Right lobe of liver (tissue), 6 donors: Measurements from ENCODE around the gene MX1. TPM values are rescaled to one million over a fixed set of nuclear protein-coding genes. Genes with fewer than 3 reads are reported as not detected.

Experiments
- ATAC-seq, 4 donors: fragments of 200-7000 bp; cut with Tn5 transposase; one replicate each; pipeline ENCODE4 v1.9.1; 2020; ENCODE audit warnings: mild to moderate bottlenecking in 4 of 4, moderate library complexity in 4 of 4
- DNase-seq, 3 donors: peaks; one replicate each; pipeline ENCODE4 v3.0.0-alpha.2; 2020
- H3K27ac ChIP-seq, 3 donors: fragments of 200-600 bp; one replicate each; pipeline ENCODE4 v1.8.0; 2022
- H3K27me3 ChIP-seq, 2 donors: fragments of 200-600 bp; one replicate each; pipeline ENCODE4 v1.8.0; 2022
- H3K36me3 ChIP-seq, 4 donors: fragments of 200-600 bp; sonication (generic) in 1 of 4; one replicate each; pipeline versions ENCODE4 v1.5.1 to v1.8.0; 2017 to 2022; ENCODE audit warnings: control low read depth in 1 of 4
- H3K4me1 ChIP-seq, 4 donors: fragments of 200-600 bp; sonication (generic) in 1 of 4; one replicate each; pipeline versions ENCODE4 v1.5.1 to v1.8.0; 2017 to 2022; ENCODE audit warnings: control low read depth in 1 of 4
- H3K4me3 ChIP-seq, 3 donors: fragments of 200-600 bp; one replicate each; pipeline ENCODE4 v1.8.0; 2022
- H3K9me3 ChIP-seq, 4 donors: fragments of 200-600 bp; sonication (generic) in 1 of 4; one replicate each; pipeline versions ENCODE4 v1.5.1 to v1.8.0; 2017 to 2022; ENCODE audit warnings: control low read depth in 1 of 4
- POLR2A ChIP-seq: fragments of 450-650 bp; IDR thresholded peaks from one replicate; pipeline ENCODE4 v1.6.1; 2017; ENCODE audit warnings: antibody characterized with exemption, mild to moderate bottlenecking
- WGBS: methylation state at CpG from one replicate; pipeline ENCODE4 v1.1.6; 2018; ENCODE audit warnings: low coverage, low lambda C conversion rate; ENCODE audit not compliant: insufficient coverage; ENCODE audit errors: missing lambda C conversion rate; 5-methylcytosine and 5-hydroxymethylcytosine counted together
- intact Hi-C, 2 donors: fragments of 100-400 bp; cut with DNase I; formaldehyde crosslinking; loops; one replicate each; pipeline versions ENCODE4 v1.11.2 to v1.14.1; 2022
- total RNA-seq, 6 experiments: library from RNA; depleted of rRNA in 2 of 6; stranded (reverse); fragments of >200 nt in 2 of 6; fragmentation: NEBNext Ultra II Directional in 3 of 6; extraction: Animal tissue kit (Norgen Biotek cat#: 25700) in 3 of 6; gene quantifications; one replicate each; pipeline versions ENCODE4 v1.1.0 to v1.2.4, GENCODE V29; 2016 to 2023
- TF ChIP-seq, protein P1 (sequence below), 4 donors: fragments of 200-600 bp in 3 of 4; fragments of 450-650 bp in 1 of 4; IDR thresholded peaks; one replicate each; pipeline versions ENCODE4 v1.5.1 to v1.8.0; 2016 to 2022; ENCODE audit warnings: antibody characterized with exemption in 4 of 4, mild to moderate bottlenecking in 2 of 4
- donor health status: DM: no; HTN: yes; CAD: no.
- donor health status: DM: no; HTN: no; CAD: no.
- donor health status: DM: no; HTN: no; CAD: no.
- donor health status: DM: no; HTN: yes; CAD: no.
- donor health status: DM: no; HTN: yes; CAD: no.

The MX1 gene
- total RNA-seq, 6 experiments from 2014 or later = 6.1 to 25.4 (median 10.5) TPM

DNA sequence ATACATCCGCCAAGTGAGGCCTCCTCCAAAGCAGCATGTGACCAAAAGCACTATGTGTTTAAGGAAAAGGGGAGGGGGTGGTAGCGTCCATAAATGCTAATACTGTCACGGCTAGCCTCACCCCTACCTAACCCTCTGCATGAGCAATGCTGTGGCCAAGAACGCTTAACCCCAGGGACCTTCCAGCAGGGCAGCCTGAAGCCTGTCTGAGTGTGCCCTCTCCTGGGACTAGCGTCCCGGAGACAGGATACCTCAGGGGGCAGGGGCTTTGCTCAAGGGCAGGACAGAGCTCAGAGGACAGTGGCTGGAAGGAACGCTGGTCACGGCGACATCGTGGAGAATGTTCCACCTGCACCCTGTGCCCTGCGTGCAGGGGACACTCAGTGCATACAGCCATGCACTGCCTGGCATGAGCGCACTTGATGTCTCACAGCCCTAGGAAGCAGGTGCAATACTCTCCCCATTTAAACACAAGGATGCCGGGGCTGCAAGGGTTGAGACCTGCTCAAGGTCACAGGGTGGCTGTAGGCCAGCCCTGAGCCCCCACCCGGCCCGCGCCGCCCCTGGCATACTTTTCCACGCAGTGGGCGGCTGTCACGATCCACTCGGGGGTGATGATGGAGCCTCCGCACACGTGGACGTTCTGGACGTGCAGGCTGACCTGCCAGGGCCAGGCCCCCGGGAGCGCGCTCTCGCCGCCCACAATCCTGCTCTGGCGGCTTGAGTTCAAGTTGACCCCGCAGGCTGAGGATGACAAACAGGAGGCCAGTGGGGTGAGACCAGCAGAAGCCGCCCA, 46.9 kb downstream of the MX1 start:
- no peak for ATAC-seq

DNA sequence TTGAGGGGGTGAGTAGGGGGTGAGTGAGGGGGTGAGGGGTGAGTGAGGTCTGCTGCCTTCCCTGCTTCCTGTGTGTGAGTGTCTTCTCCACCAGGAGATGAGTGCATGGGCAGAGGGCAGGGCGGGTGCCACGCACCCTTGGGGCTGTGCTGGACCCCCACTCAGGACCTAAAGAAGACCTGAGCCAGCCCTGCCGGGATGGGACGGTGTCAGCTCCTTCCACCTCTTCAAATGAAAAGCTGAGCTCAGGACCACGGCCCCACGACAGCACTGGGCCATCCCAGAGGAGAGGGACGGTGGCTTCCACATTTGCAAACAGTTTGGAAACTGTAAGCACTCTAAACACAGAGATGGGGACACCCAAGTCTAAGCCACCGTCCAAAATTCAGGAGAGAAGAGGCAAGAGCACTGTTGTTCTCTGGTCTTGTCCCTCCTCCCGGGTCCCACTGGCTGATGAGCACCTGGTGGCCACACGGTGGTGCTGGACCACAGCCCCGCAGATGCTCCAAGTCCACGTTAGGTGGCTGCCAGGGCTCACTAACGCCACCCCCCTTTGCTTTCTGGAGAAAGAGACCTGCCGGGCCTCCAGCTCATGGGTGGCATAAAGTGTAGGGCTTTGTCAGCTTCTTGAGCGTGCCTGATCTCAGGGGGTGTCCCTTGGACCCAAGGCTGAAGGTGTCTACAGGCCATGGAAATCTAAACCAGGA, 49.8 kb downstream of the MX1 start:
- H3K27me3 ChIP-seq = no peaks in the 10 kb centered on the region
- no peak for ATAC-seq
- no peak overlapping the region for H3K4me3 ChIP-seq
- TF ChIP-seq, protein P1, sequence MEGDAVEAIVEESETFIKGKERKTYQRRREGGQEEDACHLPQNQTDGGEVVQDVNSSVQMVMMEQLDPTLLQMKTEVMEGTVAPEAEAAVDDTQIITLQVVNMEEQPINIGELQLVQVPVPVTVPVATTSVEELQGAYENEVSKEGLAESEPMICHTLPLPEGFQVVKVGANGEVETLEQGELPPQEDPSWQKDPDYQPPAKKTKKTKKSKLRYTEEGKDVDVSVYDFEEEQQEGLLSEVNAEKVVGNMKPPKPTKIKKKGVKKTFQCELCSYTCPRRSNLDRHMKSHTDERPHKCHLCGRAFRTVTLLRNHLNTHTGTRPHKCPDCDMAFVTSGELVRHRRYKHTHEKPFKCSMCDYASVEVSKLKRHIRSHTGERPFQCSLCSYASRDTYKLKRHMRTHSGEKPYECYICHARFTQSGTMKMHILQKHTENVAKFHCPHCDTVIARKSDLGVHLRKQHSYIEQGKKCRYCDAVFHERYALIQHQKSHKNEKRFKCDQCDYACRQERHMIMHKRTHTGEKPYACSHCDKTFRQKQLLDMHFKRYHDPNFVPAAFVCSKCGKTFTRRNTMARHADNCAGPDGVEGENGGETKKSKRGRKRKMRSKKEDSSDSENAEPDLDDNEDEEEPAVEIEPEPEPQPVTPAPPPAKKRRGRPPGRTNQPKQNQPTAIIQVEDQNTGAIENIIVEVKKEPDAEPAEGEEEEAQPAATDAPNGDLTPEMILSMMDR (IDR thresholded peaks at IDR 0.05) = no peak
- no peak for TF ChIP-seq POLR2A
- 20% methylated on average over 2 of the region's 15 CpGs for WGBS
- peaks cover 0 to 29% (median 11%) of the 10 kb centered on the region in 4 donors for H3K4me1 ChIP-seq
- no peak for DNase-seq
- no peak overlapping the region for H3K27ac ChIP-seq
- H3K36me3 ChIP-seq = peaks cover 0 to 26% (median 11%) of the 10 kb centered on the region in 4 donors
- intact Hi-C loops = no loop called here
- no peaks in the 10 kb centered on the region for H3K9me3 ChIP-seq

More for the DNA sequence above, 46.9 kb downstream of the MX1 start:
- TF ChIP-seq POLR2A = no peak
- TF ChIP-seq, protein P1 (IDR thresholded peaks at IDR 0.05) = no peak
- no peaks in the 10 kb centered on the region for H3K27me3 ChIP-seq
- peaks cover 0 to 40% (median 15%) of the 10 kb centered on the region in 4 donors for H3K36me3 ChIP-seq
- WGBS = no CpG with 5 or more reads among the region's 33 CpGs
- DNase-seq = no peak
- H3K4me3 ChIP-seq = no peak overlapping the region
- H3K4me1 ChIP-seq = peaks cover 0 to 2% (median 1%) of the 10 kb centered on the region in 4 donors
- intact Hi-C loops = no loop called here
- no peak overlapping the region for H3K27ac ChIP-seq
- H3K9me3 ChIP-seq = no peaks in the 10 kb centered on the region

DNA sequence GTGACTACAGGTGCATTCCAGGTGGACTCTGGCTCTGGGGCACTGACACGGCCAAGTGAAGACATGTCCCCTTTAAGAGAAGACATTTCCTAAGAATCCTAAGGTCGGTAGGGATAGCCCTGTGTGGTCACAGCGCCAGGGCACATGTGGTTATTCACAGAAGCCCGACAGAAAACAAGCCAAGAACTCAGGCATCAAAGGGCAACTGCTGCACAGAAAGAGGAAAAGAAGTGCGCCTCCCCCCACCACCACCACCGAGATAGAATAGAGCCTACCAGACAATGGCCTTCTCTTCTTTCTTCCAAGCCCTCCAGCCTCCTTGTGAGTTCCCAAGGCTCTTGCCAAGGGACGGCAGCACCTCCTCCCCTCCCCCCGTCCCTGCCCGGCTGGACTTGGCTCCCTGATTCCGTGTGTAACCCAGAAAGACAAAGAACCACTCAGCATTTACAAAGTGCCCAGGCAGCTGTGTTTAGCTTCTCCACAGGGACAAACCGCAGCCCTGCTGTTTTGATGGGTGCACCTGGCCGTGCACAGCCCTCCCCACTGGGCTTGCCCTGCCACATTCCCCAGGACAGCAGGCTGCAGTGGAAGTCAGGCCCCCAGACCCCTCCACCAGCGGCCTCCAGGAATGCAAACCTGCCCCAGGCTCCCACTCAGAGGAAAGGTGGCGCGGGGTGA, 51.7 kb downstream of the MX1 start:
- H3K4me3 ChIP-seq = no peak overlapping the region

More for the DNA sequence above, 51.7 kb downstream of the MX1 start:
- peak in 2 of 3 donors; percentile 77 to 78 for DNase-seq
- Histone ChIP-seq H3K27ac (peak overlapping the region in 1 of 3 donors; percentile 57), H3K27me3 (no peaks in the 10 kb centered on the region), H3K4me1 (peaks cover 0 to 29% (median 13%) of the 10 kb centered on the region in 4 donors), H3K36me3 (peaks cover 0 to 11% (median 5%) of the 10 kb centered on the region in 4 donors), H3K9me3 (no peaks in the 10 kb centered on the region)
- no peak for TF ChIP-seq POLR2A
- TF ChIP-seq, protein P1 (IDR thresholded peaks at IDR 0.05) = no peak
- WGBS = 0% methylated on average over 5 of the region's 15 CpGs
- ATAC-seq = peak; percentile 18 to 78 (median 60)
- intact Hi-C loops = no loop called here
